ENCODE results near the gene GALNTL6. TPM values are rescaled to one million over a fixed set of nuclear protein-coding genes. Genes with fewer than 3 reads are reported as not detected.

GALNTL6 gene
- polyA plus RNA-seq, 1 experiment, result not detected

DNA sequence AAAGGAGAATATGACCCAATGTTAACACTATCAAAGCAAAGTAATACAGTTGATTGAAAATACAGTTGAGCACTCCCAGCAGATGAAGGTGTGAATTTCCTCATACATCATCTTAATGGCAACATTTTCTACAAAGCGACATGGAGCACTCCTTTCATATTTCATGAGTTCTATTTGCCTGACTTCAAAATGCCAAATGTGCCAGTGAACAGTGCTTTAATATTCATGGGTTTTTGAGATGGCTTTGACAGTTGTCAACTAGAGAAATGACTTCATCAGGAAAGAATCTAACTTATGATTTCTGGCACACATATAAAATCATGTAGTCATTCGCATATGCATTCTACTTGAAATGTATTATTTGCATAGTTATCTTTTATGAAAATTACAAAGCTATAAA is 222.4 kb downstream of the GALNTL6 start:
- CTCF ChIA-PET, result no interaction called here
- H3K27ac ChIP-seq (ENCODE audit: low read depth, low read length), result no peak overlapping the region
- no peaks in the 10 kb centered on the region for H3K27me3 ChIP-seq (ENCODE audit: control insufficient read depth, insufficient read depth, low read length)
- TF ChIP-seq, protein P1, sequence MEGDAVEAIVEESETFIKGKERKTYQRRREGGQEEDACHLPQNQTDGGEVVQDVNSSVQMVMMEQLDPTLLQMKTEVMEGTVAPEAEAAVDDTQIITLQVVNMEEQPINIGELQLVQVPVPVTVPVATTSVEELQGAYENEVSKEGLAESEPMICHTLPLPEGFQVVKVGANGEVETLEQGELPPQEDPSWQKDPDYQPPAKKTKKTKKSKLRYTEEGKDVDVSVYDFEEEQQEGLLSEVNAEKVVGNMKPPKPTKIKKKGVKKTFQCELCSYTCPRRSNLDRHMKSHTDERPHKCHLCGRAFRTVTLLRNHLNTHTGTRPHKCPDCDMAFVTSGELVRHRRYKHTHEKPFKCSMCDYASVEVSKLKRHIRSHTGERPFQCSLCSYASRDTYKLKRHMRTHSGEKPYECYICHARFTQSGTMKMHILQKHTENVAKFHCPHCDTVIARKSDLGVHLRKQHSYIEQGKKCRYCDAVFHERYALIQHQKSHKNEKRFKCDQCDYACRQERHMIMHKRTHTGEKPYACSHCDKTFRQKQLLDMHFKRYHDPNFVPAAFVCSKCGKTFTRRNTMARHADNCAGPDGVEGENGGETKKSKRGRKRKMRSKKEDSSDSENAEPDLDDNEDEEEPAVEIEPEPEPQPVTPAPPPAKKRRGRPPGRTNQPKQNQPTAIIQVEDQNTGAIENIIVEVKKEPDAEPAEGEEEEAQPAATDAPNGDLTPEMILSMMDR (IDR thresholded peaks at IDR 0.05; ENCODE audit: low read depth, low read length), result no peak
- no peaks in the 10 kb centered on the region for H3K9me3 ChIP-seq (ENCODE audit: control insufficient read depth, insufficient read depth, low read length)
- H3K4me3 ChIP-seq (ENCODE audit: low read depth, low read length), result no peak overlapping the region
- POLR2A ChIA-PET, result no interaction called here
- no peak for DNase-seq (ENCODE audit: low read depth, low spot score)

DNA sequence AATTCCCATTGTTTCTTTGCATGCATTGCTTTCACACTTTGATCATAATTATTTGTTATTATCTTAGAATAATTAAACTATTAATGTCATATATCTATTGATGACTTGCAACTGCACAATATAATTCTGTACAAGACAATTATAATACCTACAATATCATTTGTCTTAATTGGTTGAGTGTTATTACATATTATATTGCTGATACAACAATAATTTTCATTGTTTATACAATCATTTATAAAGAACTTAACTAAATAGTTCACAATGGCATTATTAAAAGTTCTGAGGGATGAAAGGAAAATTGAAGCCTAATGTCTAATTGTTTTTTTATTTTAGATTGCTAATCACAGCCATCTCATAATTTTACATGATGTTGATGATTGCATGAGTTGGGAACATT is 227.6 kb downstream of the GALNTL6 start:
- POLR2A ChIA-PET, result no interaction called here
- Histone ChIP-seq H3K9me3 (ENCODE audit: control insufficient read depth, insufficient read depth, low read length) (no peaks in the 10 kb centered on the region), H3K27me3 (ENCODE audit: control insufficient read depth, insufficient read depth, low read length) (no peaks in the 10 kb centered on the region), H3K27ac (ENCODE audit: low read depth, low read length) (no peak overlapping the region), H3K4me3 (ENCODE audit: low read depth, low read length) (no peak overlapping the region)
- CTCF ChIA-PET, result no interaction called here
- TF ChIP-seq, protein P1 (IDR thresholded peaks at IDR 0.05; ENCODE audit: low read depth, low read length), result no peak
- no peak for DNase-seq (ENCODE audit: low read depth, low spot score)

DNA sequence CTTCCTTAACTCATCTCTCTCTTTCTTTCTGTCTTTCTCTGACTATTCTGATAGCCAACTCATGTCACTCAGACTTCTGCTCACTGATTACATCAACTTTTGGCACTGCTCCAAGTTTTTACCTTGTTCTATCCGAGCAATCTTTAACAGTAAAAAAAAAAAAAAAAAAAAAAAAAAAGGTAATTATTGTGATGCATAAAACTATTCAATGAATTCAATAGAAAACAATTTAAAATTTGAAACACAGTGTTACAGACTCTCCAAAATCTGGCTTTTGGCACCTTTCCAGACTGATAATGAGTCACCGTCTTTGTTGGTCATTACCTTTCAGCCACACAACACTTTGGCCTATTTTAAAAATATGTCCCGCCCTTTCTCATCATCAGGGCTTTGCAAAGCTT is 229.5 kb downstream of the GALNTL6 start:
- POLR2A ChIA-PET, result no interaction called here
- no peak for DNase-seq (ENCODE audit: low read depth, low spot score)
- no peaks in the 10 kb centered on the region for H3K27me3 ChIP-seq (ENCODE audit: control insufficient read depth, insufficient read depth, low read length)
- H3K9me3 ChIP-seq (ENCODE audit: control insufficient read depth, insufficient read depth, low read length), result no peaks in the 10 kb centered on the region
- H3K27ac ChIP-seq (ENCODE audit: low read depth, low read length), result no peak overlapping the region
- no peak overlapping the region for H3K4me3 ChIP-seq (ENCODE audit: low read depth, low read length)
- CTCF ChIA-PET, result no interaction called here
- TF ChIP-seq, protein P1 (IDR thresholded peaks at IDR 0.05; ENCODE audit: low read depth, low read length), result no peak

DNA sequence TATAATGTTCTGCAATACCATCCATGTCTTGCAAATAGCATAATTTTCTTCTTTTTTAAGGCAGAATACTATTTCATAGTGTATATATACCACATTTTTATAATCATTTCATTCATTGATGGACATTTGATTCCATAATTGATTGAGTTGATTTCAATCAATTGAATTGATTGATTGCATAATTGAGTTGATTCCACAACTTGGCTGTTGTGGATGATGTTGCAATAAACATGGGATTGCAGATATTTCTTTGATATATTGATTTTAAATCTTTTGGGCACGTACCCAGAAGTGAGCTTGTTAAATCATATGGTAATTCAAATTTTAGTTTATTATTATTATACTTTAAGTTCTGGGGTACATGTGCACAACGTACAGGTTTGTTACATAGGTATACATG is 232.8 kb downstream of the GALNTL6 start:
- ChIA-PET POLR2A (no interaction called here), CTCF (no interaction called here)
- Histone ChIP-seq H3K4me3 (ENCODE audit: low read depth, low read length) (no peak overlapping the region), H3K27me3 (ENCODE audit: control insufficient read depth, insufficient read depth, low read length) (no peaks in the 10 kb centered on the region), H3K9me3 (ENCODE audit: control insufficient read depth, insufficient read depth, low read length) (no peaks in the 10 kb centered on the region), H3K27ac (ENCODE audit: low read depth, low read length) (no peak overlapping the region)
- no peak for DNase-seq (ENCODE audit: low read depth, low spot score)
- TF ChIP-seq, protein P1 (IDR thresholded peaks at IDR 0.05; ENCODE audit: low read depth, low read length), result no peak

DNA sequence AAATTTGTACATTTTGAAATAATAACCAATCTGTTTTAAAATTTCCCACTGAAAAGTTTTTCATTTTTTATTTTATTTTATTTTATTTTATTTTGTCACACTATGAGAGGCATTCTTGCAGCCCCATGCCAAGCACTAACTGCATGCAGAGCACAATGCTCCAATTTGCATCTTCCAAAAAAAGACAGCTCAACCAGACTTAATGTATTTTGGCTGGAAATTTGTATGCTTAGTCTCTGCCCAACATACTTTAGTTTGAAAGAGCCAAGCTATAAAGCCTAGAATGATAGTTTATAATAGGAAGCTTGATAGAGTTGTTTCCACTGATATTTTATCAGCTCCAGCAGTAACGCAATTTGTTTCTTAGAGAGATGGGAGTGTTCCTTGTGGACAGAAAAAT is 235.5 kb downstream of the GALNTL6 start:
- ChIA-PET CTCF (interaction anchor here (0.9 kb wide), 1 partner anchor 14 kb away, joined by 3 read pairs; no protein-coding TSS in a partner anchor), POLR2A (no interaction called here)
- no peaks in the 10 kb centered on the region for H3K27me3 ChIP-seq (ENCODE audit: control insufficient read depth, insufficient read depth, low read length)
- TF ChIP-seq, protein P1 (IDR thresholded peaks at IDR 0.05; ENCODE audit: low read depth, low read length), result no peak
- no peaks in the 10 kb centered on the region for H3K9me3 ChIP-seq (ENCODE audit: control insufficient read depth, insufficient read depth, low read length)
- H3K27ac ChIP-seq (ENCODE audit: low read depth, low read length), result no peak overlapping the region
- no peak overlapping the region for H3K4me3 ChIP-seq (ENCODE audit: low read depth, low read length)
- no peak for DNase-seq (ENCODE audit: low read depth, low spot score)
